Caco-2 (cell line): Measurements from ENCODE around the gene REV3L. TPM values are rescaled to one million over a fixed set of nuclear protein-coding genes. Genes with fewer than 3 reads are reported as not detected.

Experiments
- BruUV-seq: library from RNA; stranded (reverse); fragments of 400-500 nt; replicated peaks from 2 replicates; lab custom pipeline; 2021; lab: Mats Ljungman, UMichigan
- CTCF ChIA-PET: fragments of 300-600 bp; sonication (Branson Sonifier 250); formaldehyde crosslinking; loops from one replicate; lab custom pipeline; 2022; ENCODE audit warnings: antibody characterized with exemption; lab: Charles Lee
- POLR2A ChIA-PET: fragments of 300-600 bp; sonication (Branson Sonifier 250); formaldehyde crosslinking; loops from one replicate; lab custom pipeline; 2022; ENCODE audit warnings: antibody characterized with exemption; lab: Charles Lee
- DNase-seq, 2 experiments: peaks; one replicate each; pipeline versions ENCODE4 v3.0.0 to v3.0.0-alpha.2; 2020 to 2022
- H3K27me3 ChIP-seq: replicated peaks from 2 replicates; pipeline ENCODE4 v1.6.0; 2011; ENCODE audit warnings: low read length; ENCODE audit not compliant: control insufficient read depth, insufficient read depth
- H3K36me3 ChIP-seq: 2 replicates; pipeline ENCODE4 v1.5.1; 2011; ENCODE audit warnings: low read length; ENCODE audit not compliant: control insufficient read depth, insufficient read depth
- H3K4me1 ChIP-seq: fragments of 250-450 bp; sonication (Bioruptor Pico); 2 replicates; pipeline ENCODE4 v1.5.1; 2020; ENCODE audit warnings: mild to moderate bottlenecking
- H3K4me3 ChIP-seq: 2 replicates; pipeline ENCODE4 v1.5.1; 2011; ENCODE audit warnings: low read depth, mild to moderate bottlenecking, control low read depth, low read length
- H3K9me3 ChIP-seq: fragments of 250-450 bp; sonication (Bioruptor Pico); 2 replicates; pipeline ENCODE4 v1.5.1; 2020; ENCODE audit warnings: mild to moderate bottlenecking, moderate library complexity
- H3K27ac Mint-ChIP-seq: one replicate; pipeline ENCODE4 v1.8.0; 2022; ENCODE audit warnings: mixed read lengths; ENCODE audit not compliant: unreplicated experiment
- H3K27me3 Mint-ChIP-seq: one replicate; pipeline ENCODE4 v1.8.0; 2022; ENCODE audit warnings: mixed read lengths; ENCODE audit not compliant: insufficient read depth, unreplicated experiment
- H3K36me3 Mint-ChIP-seq: one replicate; pipeline ENCODE4 v1.8.0; 2022; ENCODE audit warnings: mild to moderate bottlenecking, mixed read lengths; ENCODE audit not compliant: insufficient read depth, unreplicated experiment
- H3K4me1 Mint-ChIP-seq: one replicate; pipeline ENCODE4 v1.8.0; 2022; ENCODE audit warnings: low read depth, mixed read lengths; ENCODE audit not compliant: unreplicated experiment
- H3K4me3 Mint-ChIP-seq: one replicate; pipeline ENCODE4 v1.8.0; 2022; ENCODE audit warnings: mild to moderate bottlenecking, moderate library complexity, mixed read lengths; ENCODE audit not compliant: unreplicated experiment
- H3K9me3 Mint-ChIP-seq: one replicate; pipeline ENCODE4 v1.8.0; 2022; ENCODE audit warnings: mixed read lengths; ENCODE audit not compliant: unreplicated experiment
- CTCF ChIP-seq, 2 experiments: fragments of 200-600 bp in 1 of 2; IDR thresholded peaks; 1 replicate in 1 of 2; 2 replicates in 1 of 2; pipeline versions ENCODE4 v1.5.1 to v1.8.0; 2011 to 2022; ENCODE audit warnings: antibody characterized with exemption in 1 of 2, control low read depth in 1 of 2, inconsistent platforms in 1 of 2, low read depth in 1 of 2, low read length in 1 of 2, mild to moderate bottlenecking in 1 of 2, moderate library complexity in 1 of 2; ENCODE audit not compliant: insufficient read depth in 1 of 2, severe bottlenecking in 1 of 2, unreplicated experiment in 1 of 2
- intact Hi-C: fragments of 100-400 bp; cut with micrococcal nuclease; formaldehyde crosslinking; loops from one replicate; pipeline ENCODE4 v1.10.0; 2022; ENCODE audit not compliant: unreplicated experiment
- total RNA-seq: library from RNA; stranded (reverse); gene quantifications from 2 replicates; pipeline ENCODE4 v1.2.3, GENCODE V29; 2022

Gene REV3L
- total RNA-seq, 1 experiment from 2014 or later: 22.2 TPM

- peak overlapping the region; percentile 98 for H3K27ac Mint-ChIP-seq
- H3K4me1 ChIP-seq: peaks cover 24% of the 10 kb centered on the region
- H3K27me3 Mint-ChIP-seq: no peaks in the 10 kb centered on the region
- H3K27me3 ChIP-seq: no peaks in the 10 kb centered on the region
- no peak for TF ChIP-seq CTCF (IDR thresholded peaks at IDR 0.05; ENCODE audit: insufficient read depth in 1 of 2, low read depth in 1 of 2, low read length in 1 of 2, severe bottlenecking in 1 of 2, unreplicated experiment in 1 of 2)
- no peaks in the 10 kb centered on the region for H3K9me3 Mint-ChIP-seq
- H3K4me1 Mint-ChIP-seq: peaks cover 29% of the 10 kb centered on the region
- peak overlapping the region; percentile 61 for H3K4me3 ChIP-seq
- intact Hi-C loops: loop anchor here (10.0 kb wide), 1 partner anchor 514 kb away; no protein-coding TSS in a partner anchor
- H3K36me3 Mint-ChIP-seq: peaks cover 24% of the 10 kb centered on the region
- ChIA-PET POLR2A (no interaction called here), CTCF (no interaction called here)
- H3K9me3 ChIP-seq: no peaks in the 10 kb centered on the region
- no peak for DNase-seq
- peak overlapping the region; percentile 96 for H3K4me3 Mint-ChIP-seq
- BruUV-seq: TSS peak; percentile 37
- no peaks in the 10 kb centered on the region for H3K36me3 ChIP-seq
Observed at GRCh38 chr6:111480988-111481822, 1.8 kb downstream of the REV3L start.

- ChIA-PET POLR2A (interaction anchor here (0.7 to 1.7 kb wide), 2 partner anchors 13 to 102 kb away, joined by 4 read pairs; no protein-coding TSS in a partner anchor), CTCF (interaction anchor here (0.7 to 1.7 kb wide), 6 partner anchors 14 to 220 kb away, joined by 3 to 14 read pairs (median 6); a partner anchor contains a TSS)
- no TSS peak for BruUV-seq
- Histone ChIP-seq H3K9me3 (no peaks in the 10 kb centered on the region), H3K36me3 (no peaks in the 10 kb centered on the region), H3K4me3 (no peak overlapping the region), H3K27me3 (no peaks in the 10 kb centered on the region), H3K4me1 (peaks cover 17% of the 10 kb centered on the region)
- no peak overlapping the region for H3K27ac Mint-ChIP-seq
- peaks cover 14% of the 10 kb centered on the region for H3K36me3 Mint-ChIP-seq
- H3K9me3 Mint-ChIP-seq: no peaks in the 10 kb centered on the region
- no peaks in the 10 kb centered on the region for H3K27me3 Mint-ChIP-seq
- no peak overlapping the region for H3K4me3 Mint-ChIP-seq
- peak in 1 of 2 experiments; percentile 24 for TF ChIP-seq CTCF (IDR thresholded peaks at IDR 0.05; ENCODE audit: insufficient read depth in 1 of 2, low read depth in 1 of 2, low read length in 1 of 2, severe bottlenecking in 1 of 2, unreplicated experiment in 1 of 2)
- DNase-seq: no peak
- intact Hi-C loops: loop anchor here (1.0 kb wide), 1 partner anchor 117 kb away; no protein-coding TSS in a partner anchor
- H3K4me1 Mint-ChIP-seq: peaks cover 21% of the 10 kb centered on the region
Observed at GRCh38 chr6:111478749-111479148, 4.3 kb downstream of the REV3L start.

- peaks cover 7% of the 10 kb centered on the region for H3K36me3 Mint-ChIP-seq
- no TSS peak for BruUV-seq
- POLR2A ChIA-PET: interaction anchor here (1.7 kb wide), 1 partner anchor 12 kb away, joined by 4 read pairs; no protein-coding TSS in a partner anchor
- H3K4me3 ChIP-seq: no peak overlapping the region
- CTCF ChIA-PET: interaction anchor here (1.1 to 1.7 kb wide), 5 partner anchors 53 to 219 kb away, joined by 3 to 14 read pairs (median 7); a partner anchor contains a TSS
- H3K27ac Mint-ChIP-seq: peak overlapping the region; percentile 50
- no peaks in the 10 kb centered on the region for H3K9me3 Mint-ChIP-seq
- no peak for DNase-seq
- H3K4me3 Mint-ChIP-seq: no peak overlapping the region
- no peak for TF ChIP-seq CTCF (IDR thresholded peaks at IDR 0.05; ENCODE audit: insufficient read depth in 1 of 2, low read depth in 1 of 2, low read length in 1 of 2, severe bottlenecking in 1 of 2, unreplicated experiment in 1 of 2)
- H3K27me3 Mint-ChIP-seq: no peaks in the 10 kb centered on the region
- H3K9me3 ChIP-seq: no peaks in the 10 kb centered on the region
- intact Hi-C loops: loop anchor here (1.0 kb wide), 1 partner anchor 117 kb away; no protein-coding TSS in a partner anchor
- peaks cover 17% of the 10 kb centered on the region for H3K4me1 ChIP-seq
- no peaks in the 10 kb centered on the region for H3K36me3 ChIP-seq
- peaks cover 21% of the 10 kb centered on the region for H3K4me1 Mint-ChIP-seq
- H3K27me3 ChIP-seq: no peaks in the 10 kb centered on the region
Observed at GRCh38 chr6:111478064-111478476, 4.9 kb downstream of the REV3L start.
